SIG-M5 (cell line): ENCODE results near the gene CTDSPL2.
A peak's percentile ranks its signal among the peaks of the same experiment; 100 is the strongest.
"Not testable (repeated sequence)": the region's sequence is repeated elsewhere in the genome, so short reads cannot be mapped to it uniquely, and the experiment has no call there.

ENCODE experiments used
- DNase-seq: peaks from one replicate; lab custom pipeline; 2025; lab: John Stamatoyannopoulos, UW

The CTDSPL2 gene

DNA sequence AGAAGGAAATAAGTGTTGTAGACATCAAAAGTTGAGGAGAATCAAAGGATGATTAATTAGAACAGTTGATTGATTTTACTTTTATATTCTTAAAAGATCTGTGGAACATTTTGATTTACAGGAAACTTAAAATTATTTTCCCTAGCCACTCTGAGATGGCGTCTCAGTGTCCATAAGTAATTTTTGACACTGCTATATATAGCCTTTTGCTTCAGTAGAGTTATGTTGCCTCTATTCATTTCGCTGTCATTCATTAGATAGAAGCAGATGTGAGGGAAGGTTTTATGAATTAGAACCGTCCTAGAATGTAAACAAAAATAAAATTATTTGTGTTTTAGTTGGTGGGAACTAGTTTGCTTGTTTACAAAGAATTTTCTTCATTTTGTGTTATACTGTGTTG lies 58.5 kb downstream of the CTDSPL2 start:
- DNase-seq = no peak

DNA sequence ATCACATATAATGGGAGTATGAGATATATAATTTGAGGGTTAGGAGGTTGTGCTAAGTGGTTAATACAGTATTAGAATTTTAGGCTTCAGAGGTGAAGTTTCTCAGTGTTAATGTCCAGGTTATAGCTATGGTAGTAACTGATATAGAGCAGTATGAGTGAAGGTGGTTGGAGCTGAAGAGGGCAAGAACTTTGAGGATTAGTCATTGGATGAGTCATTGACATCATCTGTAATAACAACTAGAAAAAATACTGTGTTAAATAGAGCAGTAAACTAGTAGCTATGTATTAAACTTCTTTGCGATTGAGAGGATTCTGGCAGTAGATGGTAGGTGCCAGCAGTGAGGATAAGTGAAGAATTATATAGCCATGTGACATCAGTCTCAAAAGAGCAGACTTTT lies 62.0 kb downstream of the CTDSPL2 start:
- DNase-seq = no peak

DNA sequence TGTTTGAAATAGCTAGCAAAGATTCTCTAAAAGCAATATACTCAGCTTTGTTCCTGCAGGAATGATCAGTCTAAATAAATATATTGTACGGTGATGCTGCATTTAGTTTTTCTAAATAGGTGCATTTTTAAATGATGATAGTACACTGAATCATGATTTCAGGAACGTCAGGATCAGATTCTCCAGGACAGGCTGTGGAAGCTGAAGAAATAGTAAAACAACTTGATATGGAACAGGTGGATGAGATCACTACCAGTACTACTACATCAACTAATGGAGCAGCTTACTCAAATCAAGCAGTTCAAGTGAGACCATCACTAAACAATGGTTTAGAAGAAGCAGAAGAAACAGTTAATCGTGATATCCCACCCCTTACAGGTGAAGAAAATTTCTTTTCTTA lies 63.2 kb downstream of the CTDSPL2 start:
- DNase-seq = no peak

DNA sequence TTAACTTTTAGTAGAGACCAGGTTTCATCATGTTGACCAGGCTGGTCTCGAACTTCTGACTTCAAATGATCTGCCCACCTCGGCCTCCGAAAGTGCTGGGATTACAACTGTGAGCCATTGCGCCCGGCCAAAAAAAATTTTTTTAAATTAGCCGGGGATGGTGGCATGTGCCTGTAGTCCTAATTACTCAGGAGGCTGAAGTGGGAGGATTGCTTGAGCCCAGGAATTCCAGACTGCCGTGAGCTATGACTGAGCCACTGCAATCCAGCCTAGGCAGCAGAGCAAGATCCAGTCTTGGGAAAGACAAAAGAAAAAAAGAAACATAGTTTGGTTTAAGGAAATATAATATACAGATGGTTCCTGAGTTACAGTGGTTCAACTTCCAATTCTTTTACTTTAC lies 64.6 kb downstream of the CTDSPL2 start:
- no peak for DNase-seq

DNA sequence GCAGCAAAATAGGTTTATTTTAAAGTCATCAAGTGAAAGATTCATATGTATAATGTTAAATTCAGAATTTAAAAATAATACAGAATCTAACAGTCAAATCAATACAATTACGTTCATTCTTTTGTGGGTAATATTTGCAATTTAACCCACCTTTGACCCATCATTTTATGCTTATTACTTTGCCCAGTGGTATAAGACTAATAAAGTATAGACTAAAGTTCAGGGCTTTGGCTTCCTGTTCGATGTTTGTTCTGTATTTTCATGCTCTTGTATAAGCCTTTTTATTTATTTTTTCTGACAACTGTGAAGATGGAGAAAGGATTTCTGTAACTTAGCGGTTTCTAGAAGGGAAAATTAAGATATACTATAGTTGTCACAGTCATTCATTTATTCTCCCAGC lies 65.2 kb downstream of the CTDSPL2 start:
- DNase-seq = no peak

DNA sequence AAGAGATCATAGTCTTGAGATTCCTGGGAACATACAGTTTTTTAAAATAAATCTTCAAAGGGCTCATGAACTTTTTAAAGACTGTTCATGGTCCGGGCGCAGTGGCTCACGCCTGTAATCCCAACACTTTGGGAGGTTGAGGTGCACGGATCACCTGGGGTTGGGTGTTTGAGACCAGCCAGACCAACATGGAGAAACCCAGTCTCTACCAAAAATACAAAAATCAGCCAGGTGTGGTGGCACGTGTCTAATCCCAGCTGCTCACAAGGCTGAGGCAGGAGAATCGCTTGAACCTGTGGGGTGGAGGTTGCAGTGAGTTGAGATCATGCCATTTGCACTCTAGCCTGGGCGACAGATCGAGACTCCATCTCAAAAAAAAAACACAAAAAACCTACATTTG lies 68.1 kb downstream of the CTDSPL2 start:
- no peak for DNase-seq

DNA sequence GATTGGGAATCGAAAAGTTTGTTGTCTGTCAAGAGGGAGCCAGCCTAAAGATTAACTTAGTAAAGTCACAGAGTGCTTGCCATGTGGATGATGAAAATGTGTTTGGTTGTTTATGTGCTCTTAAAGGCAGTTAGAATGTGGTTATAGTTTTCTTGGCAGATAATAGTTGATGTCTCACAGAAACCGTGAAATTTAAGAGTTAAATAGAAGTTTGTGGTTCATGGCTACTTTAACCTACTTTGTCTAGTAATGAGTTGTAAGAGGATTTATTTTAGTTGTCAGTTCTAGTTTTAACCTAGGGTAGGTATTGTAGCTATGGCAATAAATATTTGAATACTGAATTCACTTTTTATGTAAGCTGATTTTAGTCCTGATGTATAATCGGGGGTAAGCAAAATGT lies 73.1 kb downstream of the CTDSPL2 start:
- DNase-seq = no peak

DNA sequence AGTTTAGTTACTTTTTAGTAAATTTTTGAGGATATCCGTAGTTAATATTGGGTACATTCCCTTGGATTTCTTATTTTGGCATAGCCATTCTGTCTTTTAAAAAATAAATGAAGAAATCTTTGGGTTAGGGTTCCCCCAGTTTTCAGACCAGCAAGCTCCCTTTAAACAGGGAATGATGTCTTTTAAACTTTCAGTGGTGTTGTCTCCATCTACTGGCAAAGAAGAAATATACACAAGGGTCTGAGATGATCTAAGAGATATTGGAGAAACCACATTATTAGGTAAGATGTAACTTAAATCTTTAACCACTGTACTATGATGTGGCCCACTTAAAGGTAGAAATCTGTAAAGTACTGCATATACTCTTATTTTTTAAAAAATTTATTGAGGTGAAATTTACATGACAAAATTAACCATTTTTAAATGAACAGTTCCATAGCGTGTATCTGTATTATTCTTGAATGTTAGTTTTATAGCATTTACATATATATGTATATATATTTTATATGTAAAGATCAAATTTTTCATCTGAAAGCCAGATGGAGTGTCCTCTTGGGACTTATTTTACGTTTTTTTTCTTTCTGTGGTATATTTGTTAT lies 74.4 kb downstream of the CTDSPL2 start:
- peak; percentile 14 for DNase-seq

DNA sequence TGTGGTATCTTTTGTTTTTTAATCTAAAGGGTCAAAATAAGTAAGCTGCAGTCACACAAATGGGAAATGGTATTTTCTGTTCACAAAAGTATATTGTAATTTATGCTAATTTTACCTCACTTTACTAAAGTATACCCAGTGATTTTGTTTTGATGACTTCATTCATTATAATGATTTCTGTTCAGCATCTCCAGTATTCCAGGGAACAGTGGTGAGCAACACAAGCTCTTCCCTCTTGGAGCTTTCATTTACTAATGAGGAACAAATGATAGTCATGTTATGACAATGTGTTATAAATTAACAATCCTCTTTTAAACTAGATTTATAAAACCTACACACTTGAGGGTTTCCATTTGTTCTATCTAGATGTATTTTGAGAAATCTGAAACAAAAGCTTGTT lies 89.0 kb downstream of the CTDSPL2 start:
- DNase-seq = no peak

DNA sequence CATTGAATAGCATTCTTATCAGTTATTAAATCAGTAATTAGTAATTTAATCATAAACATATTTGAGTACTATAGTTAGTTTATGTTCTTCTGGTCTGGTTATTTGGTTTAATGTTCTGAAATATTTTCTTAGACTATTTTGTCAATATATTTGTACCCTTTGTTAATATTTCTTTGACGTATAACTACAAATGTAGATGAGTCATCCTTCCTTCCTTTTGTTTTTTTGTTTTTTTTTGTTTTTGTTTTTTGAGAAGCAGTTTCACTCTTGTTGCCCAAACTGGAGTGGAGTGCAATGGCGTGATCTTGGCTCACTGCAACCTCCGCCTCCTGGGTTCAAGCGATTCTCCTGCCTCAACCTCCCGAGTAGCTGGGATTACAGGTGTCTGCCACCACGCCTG lies 92.1 kb downstream of the CTDSPL2 start:
- DNase-seq = no peak

DNA sequence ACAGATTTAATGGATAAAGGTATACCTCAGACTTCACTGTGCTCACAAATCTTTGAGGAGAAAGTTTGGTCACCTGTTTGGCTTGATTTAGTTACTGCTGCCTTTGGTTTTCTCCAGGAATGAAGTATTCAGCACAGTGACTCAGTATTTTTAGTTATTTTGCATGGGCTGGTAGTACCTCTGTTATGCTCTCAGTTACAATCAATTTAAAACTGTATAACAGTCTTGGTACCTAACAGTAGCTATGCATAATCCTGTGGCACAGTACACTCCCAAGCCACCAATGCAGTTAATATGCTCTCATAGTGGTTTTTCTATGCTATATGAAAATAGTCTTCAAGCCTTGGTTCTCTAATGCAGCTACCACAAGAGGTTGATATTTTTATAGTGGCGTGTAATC lies 97.6 kb downstream of the CTDSPL2 start:
- DNase-seq = no peak

DNA sequence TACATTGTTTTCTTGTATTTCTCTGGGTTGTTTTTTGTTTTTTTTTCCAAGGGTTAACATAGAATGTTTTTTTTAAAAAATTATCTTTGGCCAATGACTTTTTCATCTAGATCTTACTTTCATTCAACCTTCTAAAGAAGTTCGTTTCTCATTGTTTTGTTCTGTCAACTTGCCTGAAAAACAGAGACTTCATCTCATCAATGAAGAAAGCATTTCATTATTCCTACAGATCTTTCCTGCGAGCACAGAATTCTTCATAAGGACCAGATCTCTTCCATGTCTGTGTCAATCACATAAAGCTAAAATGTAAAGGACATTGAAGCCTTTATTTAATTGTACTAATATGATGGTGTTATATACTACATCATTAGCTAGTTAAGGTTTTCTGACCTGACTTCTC lies 99.8 kb downstream of the CTDSPL2 start:
- no peak for DNase-seq

DNA sequence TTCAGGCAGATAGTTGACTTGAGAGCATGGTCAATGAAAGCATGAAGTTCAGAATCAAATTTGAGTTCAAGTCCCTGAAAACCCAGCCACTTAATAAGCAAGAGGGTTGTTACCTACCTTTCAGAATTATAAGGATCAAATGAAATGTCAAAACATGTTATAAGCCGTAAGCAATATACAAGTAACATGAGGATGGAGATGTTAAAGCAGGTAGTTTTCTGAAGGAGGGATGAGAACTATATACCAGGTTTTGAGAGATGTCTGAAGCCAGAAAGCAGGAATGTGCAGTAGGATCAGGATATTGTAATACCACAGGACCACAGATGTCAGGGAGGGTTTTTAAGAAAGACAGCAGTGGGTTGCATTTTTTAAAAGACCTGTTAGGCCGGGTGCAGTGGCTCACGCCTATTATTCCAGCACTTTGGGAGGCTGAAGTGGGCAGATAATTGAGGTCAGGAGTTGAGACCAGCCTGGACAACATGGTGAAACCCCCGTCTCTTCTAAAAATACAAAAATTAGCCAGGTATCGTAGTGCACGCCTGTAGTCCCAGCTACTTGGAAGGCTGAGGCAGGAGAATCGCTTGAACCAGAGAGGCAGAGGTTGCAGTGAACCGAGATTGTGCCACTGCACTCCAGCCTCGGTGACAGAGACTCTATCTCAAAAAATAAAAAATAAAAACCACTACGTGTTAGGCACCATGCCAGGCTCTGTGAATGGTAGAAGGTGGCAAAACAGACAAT lies 102.6 kb downstream of the CTDSPL2 start:
- DNase-seq = no peak

DNA sequence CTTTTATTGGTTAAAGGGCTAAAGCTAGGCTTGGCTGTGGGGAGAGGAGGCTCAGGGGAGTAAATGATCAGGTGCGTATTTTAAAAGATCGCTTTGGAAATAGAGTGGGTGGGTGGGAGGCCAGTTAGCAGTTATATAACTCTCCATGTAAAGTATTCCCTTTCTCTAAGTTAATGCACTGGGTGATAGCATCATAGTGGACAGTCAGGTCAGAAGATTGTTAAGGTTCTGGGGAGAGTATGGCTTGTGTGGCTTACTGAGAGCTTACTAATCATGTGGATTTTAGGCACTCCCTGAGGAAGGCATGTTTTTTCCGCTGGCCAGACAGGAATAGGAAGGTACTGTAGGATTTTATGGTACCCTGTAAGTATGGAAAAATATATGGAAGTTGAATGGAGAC lies 103.2 kb downstream of the CTDSPL2 start:
- DNase-seq = no peak

DNA sequence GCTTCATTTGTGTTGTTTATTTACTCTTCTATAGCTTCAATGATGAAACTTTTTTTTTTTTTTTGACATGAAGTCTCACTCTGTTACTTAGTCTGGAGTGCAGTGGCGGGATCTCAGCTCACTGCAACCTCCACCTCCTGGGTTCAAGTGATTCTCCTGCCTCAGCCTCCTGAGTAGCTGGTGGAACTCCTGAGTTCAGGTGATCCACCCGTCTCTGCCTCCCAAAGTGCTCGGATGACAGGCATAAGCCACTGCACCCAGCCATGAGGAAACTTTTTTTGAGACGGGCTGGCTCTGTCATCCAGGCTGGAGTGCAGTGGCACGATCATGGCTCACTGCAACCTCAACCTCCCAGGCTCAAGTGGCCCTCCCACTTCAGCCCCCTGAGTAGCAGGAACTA lies 104.8 kb downstream of the CTDSPL2 start:
- not testable (repeated sequence) for DNase-seq

DNA sequence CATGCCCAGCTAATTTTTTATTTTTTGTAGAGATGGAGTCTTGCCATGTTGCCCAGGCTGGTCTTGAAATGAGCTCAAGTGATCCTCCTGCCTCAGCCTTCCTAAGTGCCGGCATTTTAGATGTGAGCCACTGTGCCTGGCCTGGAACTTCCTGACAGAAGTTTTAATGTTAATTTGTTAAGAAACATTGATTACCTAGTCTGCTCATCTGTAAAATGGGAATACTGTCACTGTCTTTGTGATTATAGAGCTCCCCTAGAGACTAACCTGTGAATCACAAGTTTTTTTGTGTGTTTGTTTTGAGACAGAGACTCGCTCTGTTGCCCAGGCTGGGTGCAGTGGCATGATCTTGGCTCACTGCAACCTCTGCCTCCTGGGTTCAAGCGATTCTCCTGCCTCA lies 105.3 kb downstream of the CTDSPL2 start:
- no peak for DNase-seq

DNA sequence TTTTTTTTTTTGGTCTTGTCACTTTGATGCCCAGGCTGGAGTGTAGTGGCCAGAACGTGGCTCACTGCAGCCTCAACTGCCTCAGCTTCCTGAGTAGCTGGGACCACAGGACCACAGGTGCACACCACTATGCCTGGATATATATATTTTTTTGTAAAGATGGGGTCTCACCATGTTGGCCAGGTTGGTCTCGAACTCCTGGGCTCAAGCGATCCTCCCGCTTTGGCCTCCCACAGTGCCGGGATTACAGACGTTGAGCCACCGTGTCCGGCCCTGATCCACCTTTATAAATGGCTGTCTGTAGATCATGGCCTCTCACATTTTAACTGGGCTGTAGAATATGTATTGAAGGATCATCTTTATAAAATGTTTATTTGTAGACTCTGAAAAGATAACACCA lies 107.7 kb downstream of the CTDSPL2 start:
- DNase-seq = no peak

DNA sequence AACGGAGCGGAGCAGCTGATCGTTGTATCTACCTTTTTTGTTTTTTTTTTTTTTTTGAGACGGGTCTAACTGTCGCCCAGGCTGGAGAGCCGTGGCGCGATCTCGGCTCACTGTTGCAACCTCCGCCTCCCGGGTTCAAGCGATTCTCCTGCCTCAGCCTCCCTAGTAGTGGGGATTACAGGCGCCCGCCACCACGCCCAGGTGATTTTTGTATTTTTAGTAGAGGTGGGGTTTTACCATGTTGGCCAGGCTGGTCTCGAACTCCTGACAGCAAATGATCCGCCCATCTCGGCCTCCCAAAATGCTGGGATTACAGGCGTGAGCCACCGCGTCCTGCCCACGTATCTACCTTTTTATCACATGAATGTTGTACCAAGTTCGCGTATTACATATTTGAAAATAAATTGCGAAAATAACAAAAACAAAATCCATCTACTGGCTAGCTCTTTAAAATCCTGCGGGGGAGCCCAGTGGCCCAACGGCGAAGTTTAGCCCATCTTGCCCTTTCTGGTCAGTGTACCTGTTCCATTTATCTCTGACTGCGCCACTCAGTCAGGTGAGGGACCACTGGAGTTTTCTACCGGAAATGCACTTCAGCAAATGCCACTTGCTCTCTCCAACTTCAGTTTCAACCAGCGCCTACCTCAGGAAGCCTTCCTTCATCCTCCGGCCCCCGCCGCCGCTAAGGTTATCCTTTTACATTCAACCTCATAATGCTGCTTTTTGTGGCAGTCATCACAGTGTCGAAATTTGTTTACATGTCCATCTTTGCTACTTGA lies 108.3 kb downstream of the CTDSPL2 start:
- DNase-seq = no peak

DNA sequence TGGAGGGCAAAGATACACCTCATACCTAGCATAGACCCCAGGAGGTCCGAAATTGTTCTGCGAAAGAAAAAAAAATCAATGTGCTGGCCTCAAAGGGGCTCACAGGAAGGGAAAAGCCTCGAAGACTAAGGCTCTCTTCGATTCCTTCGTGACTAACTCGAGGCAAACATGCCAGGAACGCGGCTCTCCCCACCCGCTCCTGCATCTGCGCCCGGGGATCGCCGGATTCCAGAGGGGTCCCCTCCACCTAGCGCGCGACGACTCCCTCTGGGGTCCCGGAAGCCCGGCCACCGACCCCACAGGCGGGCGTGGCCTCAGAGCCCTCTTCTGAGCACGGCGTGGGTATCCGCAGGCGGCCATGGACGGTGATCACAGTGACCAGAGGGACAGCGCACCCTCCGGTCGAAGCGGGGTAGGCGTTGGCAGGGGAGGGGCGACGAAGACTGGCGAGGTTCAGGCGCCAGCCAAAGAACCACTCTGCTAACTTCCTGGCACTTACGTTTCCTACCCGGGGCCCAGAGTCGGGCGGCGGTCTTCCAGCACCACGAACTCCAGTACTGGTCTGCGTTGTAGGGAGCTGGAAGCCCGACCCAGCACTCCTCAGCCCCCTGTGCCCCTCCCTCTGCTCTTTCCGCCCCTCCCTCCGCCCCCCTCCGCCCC lies 109.0 kb downstream of the CTDSPL2 start:
- no peak for DNase-seq

DNA sequence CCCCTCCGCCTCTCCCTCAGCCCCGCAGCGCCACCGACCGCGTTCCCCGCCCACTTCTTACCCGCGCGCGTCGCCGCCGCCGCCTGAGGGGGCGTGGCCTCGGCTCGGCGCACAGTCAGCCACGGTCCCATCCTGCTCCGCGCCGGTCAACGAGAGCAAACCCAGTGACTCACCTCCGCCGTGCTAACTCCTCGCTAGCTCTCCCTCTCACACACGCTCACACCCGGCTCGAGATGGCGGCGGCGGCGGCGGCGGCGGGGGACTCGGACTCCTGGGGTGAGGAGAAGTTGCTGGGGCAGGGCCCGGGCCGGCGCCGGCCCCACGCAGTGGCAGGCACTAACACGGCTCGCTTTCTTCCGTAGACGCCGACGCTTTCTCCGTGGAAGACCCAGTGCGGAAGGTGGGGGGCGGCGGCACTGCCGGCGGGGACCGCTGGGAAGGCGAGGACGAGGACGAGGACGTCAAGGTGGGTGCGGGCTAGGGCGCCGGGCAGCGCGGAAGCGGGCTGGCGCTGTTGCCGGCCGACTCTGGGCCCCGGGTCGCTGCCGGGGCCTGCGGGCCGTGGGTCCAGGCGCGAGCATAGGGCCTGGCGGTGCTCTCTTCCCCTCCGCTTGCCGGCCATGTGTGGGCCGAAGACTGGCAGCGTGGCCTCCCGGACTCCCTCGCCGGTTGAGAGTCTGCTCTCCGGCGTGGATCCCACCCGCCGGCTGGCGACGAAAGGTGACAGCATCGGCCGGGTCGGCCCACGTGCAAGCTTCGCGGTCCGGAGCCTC lies 109.7 kb downstream of the CTDSPL2 start, which contains the start of gene EIF3J:
Gene EIF3J, plus strand, starts transcription at position 186 of the 773 bp plus-strand sequence. Its CDS starts 48 bp downstream, at position 234.
- DNase-seq = peak; percentile 64

DNA sequence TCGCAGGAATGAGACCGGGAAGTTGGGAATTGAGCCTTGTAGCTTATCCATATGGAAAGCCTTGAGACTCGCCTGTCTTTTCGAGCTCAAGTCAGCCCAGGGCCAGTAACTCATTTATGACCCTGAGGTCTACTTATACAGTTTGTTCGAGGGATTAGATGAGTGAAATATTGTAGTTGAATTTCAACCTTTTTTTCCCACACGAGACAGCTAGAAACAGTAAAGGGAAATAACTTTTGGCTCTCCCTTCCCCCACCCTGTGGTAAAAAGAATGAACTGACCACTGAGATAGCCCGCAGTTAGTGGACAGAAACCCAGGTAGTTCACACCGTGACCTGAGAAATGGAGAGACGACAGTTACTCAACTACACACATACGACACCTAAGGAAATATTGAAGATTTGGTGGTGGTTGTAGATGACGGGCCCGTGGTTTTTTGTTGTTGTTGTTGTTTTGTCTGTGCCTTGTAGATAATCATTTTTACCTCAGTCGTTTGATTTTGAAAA lies 110.4 kb downstream of the CTDSPL2 start:
- DNase-seq = no peak
